ENCODE results near the gene BORCS5. TPM values are rescaled to one million over a fixed set of nuclear protein-coding genes. Genes with fewer than 3 reads are reported as not detected.

BORCS5 gene
- total RNA-seq, 1 experiment from 2014 or later: 13.9 TPM

- no peak overlapping the region for H3K23ac ChIP-seq (ENCODE audit: insufficient read length, low read depth, low read length)
- peak overlapping the region in 1 of 2 experiments; percentile 85; a peak in 2 of 5 replicates for H3K4me3 Mint-ChIP-seq
- H3K79me1 ChIP-seq (ENCODE audit: insufficient read depth, low read depth, low read length, poor library complexity, severe bottlenecking): no peaks in the 10 kb centered on the region
- no peak overlapping the region for H2AK5ac ChIP-seq (ENCODE audit: insufficient read length, low read length)
- no peak overlapping the region for H4K8ac ChIP-seq (replicated peaks; ENCODE audit: insufficient read length, low read depth, low read length)
- H3K23me2 ChIP-seq (ENCODE audit: insufficient read length, low read depth, low read length, poor library complexity, severe bottlenecking): peaks cover 10% of the 10 kb centered on the region
- H2AFZ ChIP-seq (ENCODE audit: low read length): no peak overlapping the region
- H3K9me3 Mint-ChIP-seq: no peaks in the 10 kb centered on the region
- no CpG with 5 or more reads among the region's 4 CpGs for WGBS (ENCODE audit: extremely low coverage, insufficient read length, low lambda C conversion rate)
- H3K18ac ChIP-seq (ENCODE audit: insufficient read length, low read depth, low read length): no peak overlapping the region
- no peaks in the 10 kb centered on the region for H3K4me1 ChIP-seq (ENCODE audit: insufficient read depth, low read length)
- no peak overlapping the region for H3K27ac ChIP-seq (ENCODE audit: insufficient read length, low read depth, low read length)
- H3K27me3 ChIP-seq (ENCODE audit: insufficient read depth, low read length): no peaks in the 10 kb centered on the region
- no peak overlapping the region for H3K9ac ChIP-seq (ENCODE audit: extremely low read depth, insufficient read length, low read length)
- H2BK5ac ChIP-seq (ENCODE audit: insufficient read length, low read length): no peak overlapping the region
- H3K4ac ChIP-seq (ENCODE audit: low read depth, low read length): no peak overlapping the region
- no peak overlapping the region for H2BK20ac ChIP-seq (ENCODE audit: low read depth, low read length, poor library complexity, severe bottlenecking)
- no peak overlapping the region for H4K5ac ChIP-seq (ENCODE audit: insufficient read length, low read depth, low read length)
- no peaks in the 10 kb centered on the region; a peak in 2 of 7 replicates for H3K36me3 Mint-ChIP-seq (ENCODE audit: insufficient read depth in 1 of 3, low read depth in 3 of 3)
- H3K27ac Mint-ChIP-seq: no peak overlapping the region
- H4K20me1 ChIP-seq (ENCODE audit: control insufficient read depth, insufficient read depth, insufficient read length): no peaks in the 10 kb centered on the region
- no peak overlapping the region for H4K91ac ChIP-seq (ENCODE audit: insufficient read length, low read depth, low read length)
- H3K56ac ChIP-seq (ENCODE audit: insufficient read length, low read depth, low read length): no peak overlapping the region
- no peak overlapping the region for H3K4me2 ChIP-seq (ENCODE audit: insufficient read depth, insufficient read length, low read length)
- H3K9me3 ChIP-seq (ENCODE audit: control insufficient read depth, low read depth, low read length): no peaks in the 10 kb centered on the region
- no peaks in the 10 kb centered on the region for H3K27me3 Mint-ChIP-seq (ENCODE audit: low read depth)
- no peak overlapping the region for H3T11ph ChIP-seq (ENCODE audit: low read length)
- no peak overlapping the region for H3K14ac ChIP-seq (ENCODE audit: insufficient read depth, low read length)
- no peak overlapping the region for H2BK15ac ChIP-seq (ENCODE audit: low read depth, low read length)
- H2BK12ac ChIP-seq (ENCODE audit: insufficient read length, low read depth, low read length): no peak overlapping the region
- H3K4me1 Mint-ChIP-seq: peaks cover 25 to 27% of the 10 kb centered on the region in 2 experiments
- H2BK120ac ChIP-seq (ENCODE audit: low read depth, low read length, poor library complexity, severe bottlenecking): no peak overlapping the region
- no peak for DNase-seq
- H3K79me2 ChIP-seq (ENCODE audit: insufficient read depth, low read length): 0 out of 2 replicates have a peak, but pooled peaks cover 2% of the 10 kb centered on the region
- TF ChIP-seq CTCF (conservative IDR thresholded peaks at IDR 0.05): no peak
These were observed 1.6 kb downstream of the BORCS5 start for GRCh38 chr12:12358528-12358927.

Data from H9 (cell line).